Stimulated activated CD8-positive, alpha-beta memory T cell treated with anti-CD3 and anti-CD28 coated beads, Interleukin-2, amount 100 ng/mL, for 1 hour (primary cell): Measurements from ENCODE around the gene ZNF324B.
"Not testable (repeated sequence)": the region's sequence is repeated elsewhere in the genome, so short reads cannot be mapped to it uniquely, and the experiment has no call there.

ENCODE experiments used
- DNase-seq, 2 donors: peaks; one replicate each; pipeline ENCODE4 v3.0.0-alpha.2; 2020; ENCODE audit warnings: low read depth in 2 of 2

ZNF324B gene

DNA sequence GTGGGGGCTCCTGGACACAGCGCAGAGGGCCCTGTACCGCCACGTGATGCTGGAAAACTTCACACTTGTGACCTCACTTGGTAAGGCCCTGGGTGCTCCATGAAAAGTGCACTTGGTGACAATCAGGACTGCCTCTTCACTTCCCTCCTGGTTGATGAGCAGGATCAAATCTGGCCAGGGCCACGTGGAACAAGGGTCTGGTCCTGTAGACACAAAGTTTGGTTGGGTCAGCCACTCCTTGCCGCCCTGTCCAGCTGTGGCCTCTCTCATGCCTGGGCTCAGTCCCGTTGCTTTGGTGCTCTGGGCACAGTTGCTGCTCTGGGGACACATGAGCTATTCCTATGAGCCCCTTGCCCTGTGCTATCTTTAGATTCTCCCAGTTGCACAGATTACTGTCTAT lies 2.3 kb downstream of the ZNF324B start:
- DNase-seq = no peak

DNA sequence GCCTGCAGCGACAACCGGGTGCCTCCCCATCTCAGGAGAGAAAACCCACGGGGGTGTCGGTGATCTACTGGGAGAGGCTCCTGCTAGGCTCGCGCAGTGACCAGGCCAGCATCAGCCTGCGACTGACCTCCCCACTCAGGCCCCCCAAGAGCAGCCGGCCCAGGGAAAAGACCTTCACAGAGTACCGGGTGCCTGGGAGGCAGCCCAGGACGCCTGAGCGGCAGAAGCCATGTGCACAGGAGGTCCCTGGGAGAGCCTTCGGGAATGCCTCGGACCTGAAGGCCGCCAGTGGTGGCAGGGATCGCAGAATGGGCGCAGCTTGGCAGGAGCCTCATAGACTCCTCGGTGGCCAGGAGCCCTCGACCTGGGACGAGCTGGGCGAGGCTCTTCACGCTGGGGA lies 3.9 kb downstream of the ZNF324B start:
- no peak for DNase-seq

DNA sequence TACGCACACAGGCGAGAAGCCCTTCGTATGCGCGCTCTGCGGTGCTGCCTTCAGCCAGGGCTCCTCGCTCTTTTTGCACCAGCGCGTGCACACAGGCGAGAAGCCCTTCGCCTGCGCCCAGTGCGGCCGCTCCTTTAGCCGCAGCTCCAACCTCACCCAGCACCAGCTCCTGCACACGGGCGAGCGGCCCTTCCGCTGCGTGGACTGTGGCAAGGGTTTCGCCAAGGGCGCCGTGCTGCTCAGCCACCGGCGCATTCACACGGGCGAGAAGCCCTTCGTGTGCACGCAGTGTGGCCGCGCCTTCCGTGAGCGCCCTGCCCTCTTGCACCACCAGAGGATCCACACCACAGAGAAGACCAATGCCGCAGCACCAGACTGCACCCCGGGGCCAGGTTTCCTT lies 4.7 kb downstream of the ZNF324B start:
- no peak for DNase-seq

DNA sequence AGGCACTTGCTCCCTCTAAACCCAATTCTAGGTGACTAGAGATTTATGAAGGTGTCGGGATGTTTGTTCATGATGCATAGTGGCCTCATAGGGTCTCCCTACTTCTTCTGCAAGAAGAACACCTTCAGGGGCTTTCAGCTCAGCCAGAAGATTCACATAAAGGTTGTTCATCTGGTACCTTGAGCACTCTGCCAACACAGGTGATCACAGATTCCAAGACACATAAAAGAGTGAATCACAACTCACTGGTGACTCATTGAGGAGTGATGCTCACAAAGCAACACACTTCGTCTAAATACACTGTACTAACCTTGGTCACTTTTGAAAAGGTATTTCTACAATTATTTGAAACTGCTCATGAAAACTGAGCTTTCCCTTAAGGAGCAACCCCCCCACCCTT lies 8.6 kb downstream of the ZNF324B start:
- DNase-seq = no peak

DNA sequence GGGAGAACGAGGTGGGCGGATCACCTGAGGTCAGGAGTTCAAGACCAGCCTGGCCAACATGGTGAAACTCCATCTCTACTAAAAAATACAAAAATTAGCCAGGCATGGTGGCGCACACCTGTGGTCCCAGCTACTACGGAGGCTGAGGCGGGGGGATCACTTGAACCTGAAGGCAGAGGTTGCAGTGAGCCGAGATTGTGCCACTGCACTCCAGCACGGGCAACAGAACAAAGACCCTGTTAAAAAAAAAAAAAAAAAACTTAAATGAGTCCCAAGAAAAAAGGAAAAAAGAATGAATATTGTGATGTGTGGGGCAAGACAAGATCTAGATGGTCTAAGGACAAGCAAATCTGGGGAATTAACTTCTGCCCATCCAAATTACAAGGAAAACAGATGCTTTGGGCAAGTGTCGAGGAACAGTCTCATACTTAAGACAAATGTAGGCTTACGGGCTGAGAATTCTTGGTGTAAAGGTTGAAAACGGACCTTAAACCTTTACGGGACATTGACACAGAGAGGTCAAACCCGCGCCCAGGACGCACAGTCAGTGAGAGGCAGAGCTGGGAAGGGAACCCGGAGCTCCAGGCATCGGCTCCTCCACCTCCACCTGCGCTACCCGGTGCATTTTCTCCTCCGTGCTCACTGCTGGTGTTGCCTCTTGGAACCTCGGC lies 14.8 kb downstream of the ZNF324B start:
- DNase-seq = no peak

DNA sequence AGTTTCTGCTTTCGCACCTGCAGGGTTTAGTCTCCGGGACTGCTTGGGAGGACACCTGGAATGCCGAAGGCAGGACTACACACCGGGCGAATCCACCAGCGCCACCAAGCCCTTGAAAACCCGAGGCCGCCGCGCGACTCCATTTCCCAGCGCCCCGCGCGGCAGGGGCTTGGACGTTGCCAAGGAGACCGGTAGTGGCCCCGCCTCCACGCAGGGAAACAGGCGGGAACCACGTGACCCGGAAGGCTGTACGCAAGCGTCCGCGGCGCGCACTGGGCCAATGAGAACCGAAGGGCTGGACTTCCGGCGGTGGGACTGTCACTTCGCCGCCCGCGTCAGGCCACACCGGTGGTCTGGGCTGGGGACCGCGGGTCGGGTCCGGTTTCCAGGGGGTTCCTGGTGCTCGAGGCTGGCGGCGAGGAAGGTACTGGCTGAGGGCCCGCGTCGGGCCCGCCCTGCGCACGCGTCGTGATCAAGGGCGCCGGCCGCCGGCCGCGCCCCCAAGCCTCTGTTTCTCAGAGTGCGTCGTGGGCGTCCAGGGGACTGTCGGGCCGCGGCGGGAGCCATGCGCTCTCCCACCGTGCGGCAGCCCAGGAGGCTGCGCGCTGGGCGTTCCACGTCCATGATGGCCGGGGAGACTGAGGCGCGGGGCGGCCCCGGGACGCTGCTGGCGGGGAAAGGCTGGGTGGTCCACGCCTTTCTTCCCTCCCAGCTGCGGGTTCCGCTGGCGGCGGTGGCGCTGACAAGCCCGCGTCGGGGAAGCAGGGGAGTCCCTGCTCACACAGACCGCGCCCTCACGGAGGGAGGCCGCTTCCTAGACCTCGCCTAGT lies 15.6 kb downstream of the ZNF324B start, which contains the start of gene ZNF324:
TSS of gene ZNF324 (plus strand) at position 321 of the 830 bp plus-strand sequence. CDS start 2,106 bp downstream, outside the sequence.
- DNase-seq = peak; percentile 97 to 98

DNA sequence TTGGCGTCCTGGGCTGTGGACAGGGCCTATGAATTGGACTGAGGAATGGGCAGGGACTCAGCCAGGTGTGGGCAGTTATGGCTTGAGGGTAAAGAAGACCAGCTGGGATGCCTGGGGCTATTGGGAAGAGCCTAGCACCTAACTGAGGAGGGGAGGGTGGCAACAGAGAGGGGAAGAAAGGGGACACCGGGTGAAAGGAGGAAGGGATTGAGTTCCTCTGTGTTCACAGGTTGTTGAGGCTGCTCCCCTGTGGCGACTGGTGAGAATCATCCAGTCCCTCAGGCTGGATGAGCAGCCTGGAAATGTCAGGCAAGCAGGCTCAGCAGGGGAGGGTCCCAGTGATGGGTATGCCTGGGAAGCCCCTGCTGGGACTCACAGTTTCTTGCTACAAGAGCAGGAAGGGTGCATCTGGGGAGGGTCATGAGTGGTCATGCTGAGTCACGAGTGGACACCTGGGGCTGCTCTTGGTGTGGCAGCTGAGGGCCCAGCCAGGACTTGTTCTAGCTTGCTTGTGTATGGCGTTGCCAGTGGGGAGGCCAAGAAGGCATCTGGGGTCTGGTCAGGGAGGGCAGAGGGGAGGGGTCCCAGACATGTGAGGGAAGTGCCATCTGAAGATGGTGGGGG lies 16.9 kb downstream of the ZNF324B start:
- DNase-seq = no peak

DNA sequence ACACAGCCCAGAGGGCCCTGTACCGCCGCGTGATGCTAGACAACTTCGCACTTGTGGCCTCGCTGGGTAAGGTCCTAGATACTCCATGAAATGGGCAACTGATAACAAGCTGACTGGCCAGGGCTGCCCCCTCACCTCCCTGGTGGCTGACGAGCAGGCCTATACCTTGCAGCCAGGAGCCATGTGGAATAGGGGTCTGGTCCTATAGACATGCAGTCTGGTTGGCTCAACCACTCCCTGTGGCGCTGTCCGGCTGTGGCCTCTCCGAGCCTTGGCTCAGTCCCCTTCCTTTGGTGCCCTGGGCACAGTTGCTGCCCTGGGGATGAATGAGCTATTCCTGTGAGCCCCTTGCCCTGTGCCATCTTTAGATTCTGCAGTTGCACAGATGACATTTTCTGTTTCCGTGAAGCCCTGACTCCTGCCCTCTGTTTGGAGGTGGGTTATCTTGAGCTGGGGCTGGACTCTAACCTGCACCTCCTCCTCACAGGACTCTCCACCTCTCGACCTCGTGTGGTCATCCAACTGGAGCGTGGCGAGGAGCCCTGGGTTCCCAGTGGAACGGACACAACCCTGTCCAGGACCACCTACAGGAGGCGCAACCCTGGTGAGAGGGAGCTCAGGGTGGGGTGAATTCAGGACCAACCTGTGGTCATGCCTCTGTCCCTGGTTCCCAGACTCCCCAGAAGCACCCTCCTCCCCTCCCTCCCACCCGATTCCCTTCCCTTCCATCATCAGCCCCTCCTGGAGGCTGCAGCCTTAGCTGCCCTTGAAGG lies 18.0 kb downstream of the ZNF324B start:
- DNase-seq = no peak

DNA sequence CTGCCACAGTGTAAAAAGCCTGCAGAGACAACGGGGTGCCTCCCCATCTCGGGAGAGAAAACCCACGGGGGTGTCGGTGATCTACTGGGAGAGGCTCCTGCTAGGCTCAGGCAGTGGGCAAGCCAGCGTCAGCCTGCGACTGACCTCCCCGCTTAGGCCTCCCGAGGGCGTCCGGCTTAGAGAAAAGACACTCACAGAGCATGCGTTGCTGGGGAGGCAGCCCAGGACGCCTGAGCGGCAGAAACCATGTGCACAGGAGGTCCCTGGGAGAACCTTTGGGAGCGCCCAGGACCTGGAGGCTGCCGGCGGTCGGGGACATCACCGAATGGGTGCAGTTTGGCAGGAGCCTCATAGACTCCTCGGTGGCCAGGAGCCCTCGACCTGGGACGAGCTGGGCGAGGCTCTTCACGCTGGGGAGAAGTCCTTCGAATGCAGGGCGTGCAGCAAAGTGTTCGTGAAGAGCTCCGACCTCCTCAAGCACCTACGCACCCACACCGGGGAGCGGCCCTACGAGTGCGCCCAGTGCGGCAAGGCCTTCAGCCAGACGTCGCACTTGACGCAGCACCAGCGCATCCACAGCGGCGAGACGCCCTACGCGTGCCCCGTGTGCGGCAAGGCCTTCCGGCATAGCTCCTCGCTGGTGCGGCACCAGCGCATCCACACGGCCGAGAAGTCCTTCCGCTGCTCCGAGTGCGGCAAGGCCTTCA lies 19.6 kb downstream of the ZNF324B start:
- DNase-seq = not testable (repeated sequence)

DNA sequence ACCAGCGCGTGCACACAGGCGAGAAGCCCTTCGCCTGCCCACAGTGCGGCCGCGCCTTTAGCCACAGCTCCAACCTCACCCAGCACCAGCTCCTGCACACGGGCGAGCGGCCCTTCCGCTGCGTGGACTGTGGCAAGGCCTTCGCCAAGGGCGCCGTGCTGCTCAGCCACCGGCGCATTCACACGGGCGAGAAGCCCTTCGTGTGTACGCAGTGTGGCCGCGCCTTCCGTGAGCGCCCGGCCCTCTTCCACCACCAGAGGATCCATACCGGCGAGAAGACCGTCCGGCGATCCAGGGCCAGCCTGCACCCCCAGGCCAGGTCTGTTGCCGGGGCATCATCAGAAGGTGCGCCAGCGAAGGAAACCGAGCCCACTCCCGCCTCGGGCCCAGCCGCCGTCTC lies 20.3 kb downstream of the ZNF324B start:
- DNase-seq = no peak

DNA sequence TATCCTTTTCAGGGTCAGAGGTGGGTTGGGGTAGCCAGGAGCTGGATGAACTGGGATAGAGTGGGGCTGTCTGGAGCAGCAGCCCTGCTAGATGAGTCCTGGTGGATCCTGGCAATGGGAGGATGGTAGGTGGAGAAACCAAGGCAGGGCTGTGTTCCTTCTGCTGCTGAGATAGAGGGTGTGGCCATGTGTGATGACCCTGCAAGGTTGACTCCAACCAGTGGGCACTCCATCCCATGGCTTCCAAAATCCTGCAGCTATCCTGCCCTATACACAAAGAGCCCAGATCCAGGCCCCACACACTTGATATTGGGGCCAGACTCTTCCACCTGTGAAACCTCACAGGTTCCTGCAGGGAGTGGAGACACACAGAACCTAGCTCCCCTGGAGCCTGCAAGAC lies 22.4 kb downstream of the ZNF324B start:
- no peak for DNase-seq

DNA sequence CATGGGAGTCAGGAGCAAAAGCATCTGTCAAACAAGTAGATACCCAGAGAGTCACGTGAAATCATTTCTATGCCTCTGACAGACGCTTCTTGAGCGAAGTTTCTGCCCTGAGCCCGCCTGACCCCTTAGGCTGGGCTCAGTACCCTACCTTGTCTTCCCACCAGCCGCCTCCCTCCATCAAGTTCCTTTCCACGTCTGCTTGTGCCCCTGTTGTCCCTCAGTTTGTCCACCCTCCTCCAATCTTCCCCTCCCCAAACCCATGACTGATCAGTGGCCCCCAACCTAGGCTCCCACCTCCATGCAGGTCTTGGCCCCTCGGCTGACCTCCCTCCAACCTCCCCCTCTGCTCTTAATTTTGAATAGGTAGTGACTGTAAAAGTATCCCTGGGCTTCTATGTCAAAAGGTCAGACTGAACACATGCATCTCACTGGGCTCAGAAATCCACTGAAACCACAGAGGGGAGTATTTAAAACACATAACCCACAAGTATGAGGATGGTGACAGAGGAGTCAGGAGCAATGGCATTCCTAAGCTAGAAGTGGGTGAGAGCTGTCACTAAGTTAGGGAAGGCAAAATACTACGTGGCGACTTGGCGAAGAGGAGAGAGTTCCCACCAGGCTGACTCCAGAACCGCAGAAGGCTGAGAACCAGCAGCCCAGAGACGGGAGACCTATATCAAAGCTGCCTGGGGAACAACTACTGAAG lies 23.0 kb downstream of the ZNF324B start:
- no peak for DNase-seq

DNA sequence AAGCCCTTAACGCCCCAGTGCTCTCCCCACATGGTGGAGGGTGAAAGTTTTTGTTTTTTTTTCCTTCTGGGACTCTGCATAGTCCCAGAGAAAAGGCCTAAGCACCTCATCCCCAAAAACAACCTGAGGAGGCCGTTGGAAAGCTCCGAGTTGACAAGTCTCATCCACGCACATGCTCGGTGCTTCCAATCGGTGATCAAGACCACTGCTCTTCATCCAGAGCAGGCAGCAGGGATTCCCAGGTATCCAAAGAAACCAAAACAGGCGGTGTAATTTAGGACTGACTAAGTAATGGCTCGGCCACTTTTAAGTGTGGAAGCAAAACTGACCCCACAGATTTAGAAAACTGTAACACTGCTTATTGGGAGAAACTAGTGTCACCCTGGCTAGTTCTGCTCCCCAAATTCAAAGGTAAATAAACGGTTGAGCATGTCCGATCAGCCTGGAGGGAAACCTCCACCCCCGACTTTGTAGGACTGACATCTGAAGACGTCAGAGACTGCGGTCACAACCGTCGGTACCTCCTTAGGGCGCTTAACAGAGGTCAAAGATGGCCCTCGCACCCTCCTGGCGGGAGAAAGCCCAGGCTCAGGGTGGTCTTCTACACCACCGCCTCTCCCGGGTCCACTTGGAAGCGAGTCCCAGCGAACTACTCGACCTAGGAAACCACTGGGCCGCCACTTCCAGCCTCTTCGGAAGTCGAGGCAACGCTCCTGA lies 23.7 kb downstream of the ZNF324B start:
- DNase-seq = no peak

DNA sequence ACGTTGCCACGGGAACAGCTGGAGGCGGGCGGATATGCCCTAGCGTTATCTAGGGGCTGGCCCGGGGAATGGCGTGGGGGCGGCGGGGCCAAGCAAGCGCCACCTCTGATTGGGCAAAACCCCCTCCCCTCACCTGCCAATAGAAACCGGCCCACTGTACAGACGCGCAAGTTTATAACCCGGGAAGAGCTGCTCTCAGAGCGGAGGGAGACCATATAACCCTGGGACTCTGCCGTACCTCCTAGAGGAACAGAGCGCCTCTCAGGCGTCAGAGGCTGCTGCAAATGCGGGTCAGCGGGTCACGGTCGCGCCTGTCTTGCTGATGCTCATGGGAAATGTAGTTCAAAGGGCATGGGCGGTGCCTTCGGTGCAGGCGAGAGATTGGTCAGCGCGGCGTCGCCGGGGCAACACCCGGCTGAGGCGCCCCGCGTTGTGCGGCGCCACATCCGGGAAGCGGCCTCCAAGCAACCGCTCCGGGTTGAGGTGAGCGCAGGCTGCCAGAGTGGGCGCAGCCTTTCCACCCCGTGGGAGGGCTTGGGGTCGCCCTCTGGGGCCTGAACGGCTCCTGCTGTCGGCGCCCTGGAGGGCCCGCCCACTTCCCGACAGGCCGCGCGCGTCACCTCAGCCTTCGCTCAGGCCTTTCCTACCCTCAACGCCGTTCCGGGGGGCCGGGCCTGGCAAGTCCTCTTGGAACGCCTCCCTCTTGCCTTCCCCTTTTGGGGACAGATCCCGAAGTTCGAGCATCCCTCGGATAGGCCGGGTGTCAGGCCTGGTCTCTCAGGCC lies 24.5 kb downstream of the ZNF324B start, which contains the start of gene ZNF446:
TSS of gene ZNF446 (plus strand) at position 639 of the 784 bp plus-strand sequence. CDS start 867 bp downstream, outside the sequence.
- DNase-seq = peak; percentile 90

DNA sequence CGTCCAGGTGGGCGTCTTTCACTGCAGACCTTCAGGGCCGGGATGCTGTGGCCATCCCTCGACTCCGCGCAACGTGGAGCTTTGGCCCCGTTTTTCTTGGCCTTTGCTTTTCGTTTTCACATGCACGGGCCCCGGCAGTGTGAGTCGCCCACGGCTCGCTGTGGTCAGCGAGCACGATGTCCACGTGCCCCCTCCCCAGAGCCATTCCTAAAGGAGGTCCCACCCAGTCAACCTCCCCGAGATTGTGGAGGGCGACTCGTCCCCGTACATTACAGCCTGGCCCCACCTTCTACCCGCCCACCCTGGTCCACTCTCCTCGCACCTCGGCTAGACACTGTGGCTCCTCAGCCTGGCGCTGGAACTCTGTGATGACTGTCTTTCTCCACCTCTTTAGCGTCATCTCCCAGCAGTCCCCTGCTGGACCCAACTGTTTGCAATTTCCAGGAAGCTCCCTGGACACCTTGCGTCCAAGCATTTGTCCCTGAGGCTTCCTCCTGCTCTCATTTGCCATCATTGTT lies 25.1 kb downstream of the ZNF324B start:
- no peak for DNase-seq

DNA sequence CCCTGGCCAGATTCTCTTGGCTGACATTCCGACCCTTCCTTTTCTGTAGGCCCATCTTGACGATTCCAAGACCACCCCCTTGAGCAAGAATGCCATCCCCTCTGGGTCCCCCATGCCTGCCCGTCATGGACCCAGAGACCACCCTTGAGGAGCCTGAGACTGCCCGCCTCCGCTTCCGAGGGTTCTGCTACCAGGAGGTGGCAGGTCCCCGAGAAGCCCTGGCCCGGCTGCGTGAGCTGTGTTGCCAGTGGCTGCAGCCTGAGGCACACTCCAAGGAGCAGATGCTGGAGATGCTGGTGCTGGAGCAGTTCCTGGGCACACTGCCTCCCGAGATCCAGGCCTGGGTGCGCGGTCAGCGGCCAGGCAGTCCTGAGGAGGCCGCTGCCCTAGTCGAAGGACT lies 25.7 kb downstream of the ZNF324B start:
- DNase-seq = no peak

DNA sequence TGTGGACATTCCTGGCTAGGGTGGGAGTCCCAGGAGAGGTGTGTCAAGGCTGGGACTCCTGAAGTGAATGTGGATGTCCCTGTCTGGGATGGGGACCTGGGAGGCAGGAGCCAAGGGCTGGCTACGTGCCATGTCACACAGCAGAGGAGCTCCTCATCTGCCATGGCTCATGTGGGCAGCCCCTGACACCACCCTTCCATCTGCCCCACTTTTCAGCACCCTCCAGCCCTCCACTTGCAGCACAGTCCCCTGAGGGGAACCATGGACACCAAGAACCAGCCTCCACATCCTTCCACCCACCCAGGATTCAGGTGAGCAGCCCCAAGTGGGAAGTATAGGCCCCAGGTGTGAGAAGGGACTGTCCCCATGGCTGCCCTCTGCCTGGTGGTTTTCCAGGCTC lies 26.4 kb downstream of the ZNF324B start:
- DNase-seq = no peak

DNA sequence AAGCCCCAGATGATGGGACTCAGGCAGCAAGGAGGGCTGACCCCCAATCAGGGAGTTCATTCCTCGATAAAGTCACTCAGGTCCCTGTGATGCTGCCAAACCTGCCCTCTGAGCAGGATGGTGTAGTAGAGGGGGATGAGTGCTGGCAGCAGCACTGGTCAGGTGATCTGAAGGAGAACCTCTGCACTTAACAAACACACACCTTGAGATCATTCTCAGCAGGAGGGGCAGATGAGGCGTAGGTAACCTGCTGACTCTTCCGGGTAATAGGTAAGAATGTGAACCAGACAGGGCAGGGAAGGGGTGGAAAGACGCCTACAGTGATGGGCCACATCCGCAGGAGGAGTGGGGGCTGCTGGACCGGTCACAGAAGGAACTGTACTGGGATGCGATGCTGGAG lies 27.9 kb downstream of the ZNF324B start:
- no peak for DNase-seq
